Lower leg skin (tissue), 3 donors: ENCODE measurements around the gene PACSIN2.

Experiments used
- CTCF ChIP-seq, 3 donors: fragments of 450-650 bp; IDR thresholded peaks; one replicate each; pipeline ENCODE4 v1.5.1; 2016; ENCODE audit warnings: antibody characterized with exemption in 3 of 3, mild to moderate bottlenecking in 3 of 3, moderate library complexity in 2 of 3
- POLR2A ChIP-seq, 2 donors: fragments of 450-650 bp; IDR thresholded peaks; one replicate each; pipeline ENCODE4 v1.6.1; 2016 to 2017; ENCODE audit warnings: antibody characterized with exemption in 2 of 2, mild to moderate bottlenecking in 1 of 2, moderate library complexity in 1 of 2

- TF ChIP-seq CTCF (IDR thresholded peaks at IDR 0.05): no peak
- TF ChIP-seq POLR2A (IDR thresholded peaks at IDR 0.05): no peak
Measured at GRCh38 chr22:42949159-42949558, 65.8 kb downstream of the PACSIN2 start.
